Glutamatergic neuron (in vitro differentiated cells): ENCODE data around the gene ZNHIT3. TPM values are rescaled to one million over a fixed set of nuclear protein-coding genes. Genes with fewer than 3 reads are reported as not detected.
"Not testable (repeated sequence)": the region's sequence is repeated elsewhere in the genome, so short reads cannot be mapped to it uniquely, and the experiment has no call there.

Source experiments
- DNase-seq: peaks from one replicate; pipeline ENCODE4 v3.0.0; 2022
- H3K27ac Mint-ChIP-seq: one replicate; pipeline ENCODE4 v1.8.0; 2020; ENCODE audit warnings: mild to moderate bottlenecking, mixed read lengths, inconsistent platforms; ENCODE audit not compliant: unreplicated experiment
- H3K27me3 Mint-ChIP-seq: one replicate; pipeline ENCODE4 v1.8.0; 2020; ENCODE audit warnings: mild to moderate bottlenecking, moderate library complexity, mixed read lengths, inconsistent platforms; ENCODE audit not compliant: unreplicated experiment
- H3K36me3 Mint-ChIP-seq: one replicate; pipeline ENCODE4 v1.8.0; 2020; ENCODE audit warnings: mild to moderate bottlenecking, mixed read lengths, inconsistent platforms; ENCODE audit not compliant: unreplicated experiment
- H3K4me1 Mint-ChIP-seq: one replicate; pipeline ENCODE4 v1.8.0; 2020; ENCODE audit warnings: mild to moderate bottlenecking, low read depth, mixed read lengths, inconsistent platforms; ENCODE audit not compliant: unreplicated experiment
- H3K4me3 Mint-ChIP-seq: one replicate; pipeline ENCODE4 v1.8.0; 2020; ENCODE audit warnings: mild to moderate bottlenecking, mixed read lengths, inconsistent platforms; ENCODE audit not compliant: unreplicated experiment
- H3K9me3 Mint-ChIP-seq: one replicate; pipeline ENCODE4 v1.8.0; 2020; ENCODE audit warnings: mild to moderate bottlenecking, moderate library complexity, mixed read lengths, inconsistent platforms; ENCODE audit not compliant: unreplicated experiment
- total RNA-seq: library from RNA; stranded (reverse); fragmentation: NEBNext Ultra II Directional; extraction: Animal tissue kit (Norgen Biotek cat#: 25700); gene quantifications from one replicate; pipeline ENCODE4 v1.2.1, GENCODE V29; 2021; ENCODE audit not compliant: unreplicated experiment
- TF ChIP-seq, protein P1 (sequence below): fragments of 200-600 bp; sonication (generic); IDR thresholded peaks from one replicate; pipeline ENCODE4 v1.5.0; 2021; ENCODE audit not compliant: partially characterized antibody, unreplicated experiment

ZNHIT3 gene
- total RNA-seq, 1 donor from 2014 or later = 101 TPM

DNA sequence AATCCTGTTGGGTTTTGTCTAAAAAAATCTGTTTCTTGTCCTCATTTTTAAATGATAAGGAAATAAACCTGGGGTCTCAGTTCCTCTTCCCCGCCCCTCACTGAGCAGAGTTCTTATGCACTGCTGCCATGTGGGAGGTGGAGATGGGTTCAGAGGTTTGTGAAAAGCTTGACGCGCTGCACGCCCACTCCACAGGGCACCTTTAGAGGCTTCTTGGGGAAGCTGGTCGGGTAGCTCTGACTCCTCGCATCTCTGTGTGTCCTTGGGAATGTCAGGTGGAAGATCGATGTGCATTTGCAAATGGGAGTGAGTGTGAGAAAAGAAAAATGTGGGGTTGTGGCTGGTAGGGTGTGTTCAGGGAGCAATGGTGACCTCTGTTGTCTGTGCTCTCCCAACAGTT is 4.7 kb upstream of the ZNHIT3 start:
- TF ChIP-seq, protein P1, sequence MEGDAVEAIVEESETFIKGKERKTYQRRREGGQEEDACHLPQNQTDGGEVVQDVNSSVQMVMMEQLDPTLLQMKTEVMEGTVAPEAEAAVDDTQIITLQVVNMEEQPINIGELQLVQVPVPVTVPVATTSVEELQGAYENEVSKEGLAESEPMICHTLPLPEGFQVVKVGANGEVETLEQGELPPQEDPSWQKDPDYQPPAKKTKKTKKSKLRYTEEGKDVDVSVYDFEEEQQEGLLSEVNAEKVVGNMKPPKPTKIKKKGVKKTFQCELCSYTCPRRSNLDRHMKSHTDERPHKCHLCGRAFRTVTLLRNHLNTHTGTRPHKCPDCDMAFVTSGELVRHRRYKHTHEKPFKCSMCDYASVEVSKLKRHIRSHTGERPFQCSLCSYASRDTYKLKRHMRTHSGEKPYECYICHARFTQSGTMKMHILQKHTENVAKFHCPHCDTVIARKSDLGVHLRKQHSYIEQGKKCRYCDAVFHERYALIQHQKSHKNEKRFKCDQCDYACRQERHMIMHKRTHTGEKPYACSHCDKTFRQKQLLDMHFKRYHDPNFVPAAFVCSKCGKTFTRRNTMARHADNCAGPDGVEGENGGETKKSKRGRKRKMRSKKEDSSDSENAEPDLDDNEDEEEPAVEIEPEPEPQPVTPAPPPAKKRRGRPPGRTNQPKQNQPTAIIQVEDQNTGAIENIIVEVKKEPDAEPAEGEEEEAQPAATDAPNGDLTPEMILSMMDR = no peak
- Mint-ChIP-seq H3K36me3 (no peaks in the 10 kb centered on the region), H3K27me3 (peaks cover 13% of the 10 kb centered on the region), H3K9me3 (peaks cover 4% of the 10 kb centered on the region), H3K4me3 (peak overlapping the region; percentile 45), H3K4me1 (peaks cover 14% of the 10 kb centered on the region), H3K27ac (no peak overlapping the region)
- DNase-seq = no peak

DNA sequence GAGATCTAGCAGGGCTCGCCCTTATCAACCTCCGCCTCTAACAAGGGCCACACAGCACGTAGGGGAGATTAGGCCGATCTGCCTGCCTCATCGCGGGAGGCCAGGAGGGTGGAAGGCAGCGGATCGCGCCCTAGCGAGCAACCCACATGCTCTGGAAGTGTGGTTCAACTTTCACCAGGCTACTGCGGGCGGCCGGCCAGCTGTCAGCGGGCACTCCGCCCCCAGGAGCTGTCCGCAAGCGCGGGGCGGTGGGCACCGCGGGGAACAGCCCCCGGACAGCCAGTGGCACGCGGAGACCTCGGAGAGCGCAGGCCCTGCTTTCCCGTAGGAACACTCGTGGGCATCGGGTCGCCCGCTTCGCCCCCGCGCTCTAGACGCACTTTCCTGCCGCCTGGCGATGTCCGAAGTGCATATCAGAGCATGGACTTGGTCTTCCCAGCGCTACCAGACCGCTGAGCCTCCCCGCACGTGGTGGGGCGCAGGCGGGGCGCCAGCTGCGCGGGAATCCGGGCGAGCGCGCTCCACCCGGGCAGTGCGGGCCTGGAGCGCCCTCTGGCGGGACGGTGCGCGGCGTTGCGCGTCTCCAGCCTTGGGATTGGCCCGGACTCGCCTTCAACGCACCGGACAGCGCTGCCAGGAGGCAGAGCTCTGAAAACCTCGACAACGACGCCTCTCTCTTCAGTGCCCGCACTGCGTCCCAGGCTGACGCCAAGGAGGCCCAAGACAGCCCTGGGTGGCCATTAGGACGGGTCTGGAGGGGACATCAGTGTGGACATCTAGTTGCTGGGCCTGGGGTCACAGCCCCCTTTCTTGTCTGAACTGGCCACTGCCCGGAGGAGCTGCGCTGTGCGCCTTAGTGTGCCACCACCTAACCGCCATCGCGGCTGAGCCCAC is 3.6 kb upstream of the ZNHIT3 start:
- Mint-ChIP-seq H3K27me3 (peaks cover 13% of the 10 kb centered on the region), H3K4me1 (peaks cover 14% of the 10 kb centered on the region), H3K36me3 (peaks cover 4% of the 10 kb centered on the region), H3K27ac (peak overlapping the region; percentile 22), H3K9me3 (peaks cover 7% of the 10 kb centered on the region), H3K4me3 (peak overlapping the region; percentile 45)
- peak; percentile 94 for DNase-seq
- TF ChIP-seq, protein P1 = peak; percentile 96

- H3K27ac Mint-ChIP-seq, H3K9me3 Mint-ChIP-seq, H3K4me3 Mint-ChIP-seq, H3K36me3 Mint-ChIP-seq, DNase-seq: not testable (repeated sequence)
- Mint-ChIP-seq H3K4me1 (peaks cover 18% of the 10 kb centered on the region), H3K27me3 (peaks cover 13% of the 10 kb centered on the region)
These were observed 2.5 kb upstream of the ZNHIT3 start for GRCh38 chr17:36484021-36484420.

GRCh38 chr17:36485027-36485426 is 1.5 kb upstream of the ZNHIT3 start:
- Mint-ChIP-seq H3K27me3 (peaks cover 13% of the 10 kb centered on the region), H3K9me3 (peaks cover 7% of the 10 kb centered on the region), H3K36me3 (peaks cover 11% of the 10 kb centered on the region), H3K4me3 (peak overlapping the region; percentile 49), H3K4me1 (peaks cover 21% of the 10 kb centered on the region), H3K27ac (no peak overlapping the region)
- TF ChIP-seq, protein P1 = no peak
- no peak for DNase-seq

GRCh38 chr17:36485805-36486203 is 677 bp upstream of the ZNHIT3 start:
- H3K9me3 Mint-ChIP-seq = peaks cover 7% of the 10 kb centered on the region
- peak overlapping the region; percentile 34 for H3K27ac Mint-ChIP-seq
- TF ChIP-seq, protein P1 = no peak
- H3K4me3 Mint-ChIP-seq = peak overlapping the region; percentile 97
- peaks cover 21% of the 10 kb centered on the region for H3K4me1 Mint-ChIP-seq
- DNase-seq = no peak
- peaks cover 11% of the 10 kb centered on the region for H3K27me3 Mint-ChIP-seq
- H3K36me3 Mint-ChIP-seq = peaks cover 11% of the 10 kb centered on the region
